ENCODE results near the gene AXIN1. TPM values are rescaled to one million over a fixed set of nuclear protein-coding genes. Genes with fewer than 3 reads are reported as not detected.

Gene AXIN1
- total and polyA plus RNA-seq, 2 of the 8 experiments (the other 6 are each of a cell fraction or from before 2014, with no cell fraction given): 12.5 to 41.9 TPM

DNA sequence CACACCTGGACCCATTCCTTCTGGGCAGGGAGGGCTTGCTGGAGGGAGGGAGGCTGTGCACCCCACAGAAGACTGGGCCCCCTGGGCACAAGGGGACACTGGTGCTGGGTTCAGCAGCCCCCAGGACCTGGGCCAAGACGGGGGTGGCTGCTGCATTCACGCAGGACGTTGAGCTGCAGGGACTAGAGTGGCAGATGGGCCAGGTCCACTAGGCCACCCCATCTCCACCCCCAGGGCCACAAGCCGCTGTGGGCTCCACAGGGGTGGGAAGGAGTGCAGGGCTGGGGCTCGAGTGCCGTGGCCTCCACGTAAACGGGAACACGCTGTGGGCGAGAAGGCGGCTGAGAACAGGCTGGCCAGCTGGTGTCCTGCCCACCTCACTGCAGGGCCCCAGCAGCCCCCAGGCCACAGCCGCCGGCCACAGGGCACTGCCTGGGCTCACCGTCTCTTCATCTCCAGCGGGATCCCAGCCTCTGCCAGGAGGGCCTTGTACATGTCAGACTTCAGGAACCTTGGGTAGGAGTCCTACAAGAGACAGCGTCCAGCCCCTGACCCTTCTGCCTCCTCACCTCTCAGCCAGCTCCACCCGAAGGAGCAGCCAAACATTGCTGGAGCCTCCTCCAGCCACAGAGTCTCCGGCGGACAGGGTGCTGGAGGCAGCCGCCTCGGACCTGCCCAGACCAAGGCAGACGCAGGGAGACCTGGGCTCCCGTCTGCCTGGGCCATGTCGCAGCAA lies 83.3 kb downstream of the AXIN1 start (continued):
- TF ChIP-seq CTCF (IDR thresholded peaks at IDR 0.05; ENCODE audit: control extremely low read depth in 1 of 3, insufficient read depth in 1 of 3, low read depth in 1 of 3, low read length in 3 of 3) (no peak), BCL11A (IDR thresholded peaks at IDR 0.05; ENCODE audit: low read depth in 2 of 2, low read length in 2 of 2) (no peak), RFX5 (IDR thresholded peaks at IDR 0.05; ENCODE audit: borderline replicate concordance, low read depth, low read length) (no peak), POLR2A (IDR thresholded peaks at IDR 0.05; ENCODE audit: control extremely low read depth in 1 of 2, low read depth in 2 of 2, low read length in 2 of 2) (no peak), TEAD4 (IDR thresholded peaks at IDR 0.05; ENCODE audit: low read depth, low read length) (no peak), CBX5 (IDR thresholded peaks at IDR 0.05; ENCODE audit: low read depth, low read length) (no peak), SIRT6 (IDR thresholded peaks at IDR 0.05; ENCODE audit: low read length) (no peak), RXRA (IDR thresholded peaks at IDR 0.05; ENCODE audit: insufficient read depth, low read depth, low read length) (no peak), CHD1 (IDR thresholded peaks at IDR 0.05; ENCODE audit: low read depth, low read length) (no peak), ATF3 (IDR thresholded peaks at IDR 0.05; ENCODE audit: insufficient read depth, low read depth, low read length) (no peak)
- TF ChIP-seq, protein P1, sequence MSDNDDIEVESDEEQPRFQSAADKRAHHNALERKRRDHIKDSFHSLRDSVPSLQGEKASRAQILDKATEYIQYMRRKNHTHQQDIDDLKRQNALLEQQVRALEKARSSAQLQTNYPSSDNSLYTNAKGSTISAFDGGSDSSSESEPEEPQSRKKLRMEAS (IDR thresholded peaks at IDR 0.05): no peak
